Kidney epithelial cell (primary cell): Measurements from ENCODE around the gene WNT4. TPM values are rescaled to one million over a fixed set of nuclear protein-coding genes. Genes with fewer than 3 reads are reported as not detected.

Experiments used
- DNase-seq: peaks from one replicate; pipeline ENCODE4 v3.0.0-alpha.2; 2010; ENCODE audit warnings: low read depth
- H3K27me3 ChIP-seq: 2 replicates; pipeline ENCODE4 v1.6.0; 2011; ENCODE audit warnings: low read length; ENCODE audit not compliant: control insufficient read depth, insufficient read depth
- H3K36me3 ChIP-seq: 2 replicates; pipeline ENCODE4 v1.5.1; 2011; ENCODE audit warnings: low read length; ENCODE audit not compliant: control insufficient read depth, insufficient read depth
- H3K4me3 ChIP-seq: 2 replicates; pipeline ENCODE4 v1.5.1; 2011; ENCODE audit warnings: low read depth, mild to moderate bottlenecking, control low read depth, low read length
- CTCF ChIP-seq: IDR thresholded peaks from 2 replicates; pipeline ENCODE4 v1.5.1; 2011; ENCODE audit warnings: mild to moderate bottlenecking, moderate library complexity, low read length, control low read depth, inconsistent platforms; ENCODE audit not compliant: insufficient read depth, poor library complexity, severe bottlenecking
- total RNA-seq: library from RNA; depleted of rRNA; stranded (reverse); fragments of >200 nt; gene quantifications from 2 replicates; pipeline ENCODE4 v1.2.3, GENCODE V29; 2015

Gene WNT4
- total RNA-seq: 0.14 and 0.58 TPM in 2 replicates

- Histone ChIP-seq H3K4me3 (peak within 1 kb of the TSS; percentile 21), H3K27me3 (peaks cover 47% of the 10 kb centered on the region), H3K36me3 (no peaks in the 10 kb centered on the region)
- no peak for TF ChIP-seq CTCF
- no peak for DNase-seq
These were observed at the start of gene WNT4 for GRCh38 chr1:22143065-22144033. Gene WNT4 (minus strand): TSS chr1:22143097. CDS start chr1:22142922, 175 bp downstream.

GRCh38 chr1:22190731-22191130, 47.8 kb upstream of the WNT4 start:
- TF ChIP-seq CTCF: no peak
- H3K36me3 ChIP-seq: no peaks in the 10 kb centered on the region
- peaks cover 4% of the 10 kb centered on the region for H3K27me3 ChIP-seq
- DNase-seq: no peak
- no peak overlapping the region for H3K4me3 ChIP-seq

GRCh38 chr1:22190251-22190650, 47.4 kb upstream of the WNT4 start:
- no peak for TF ChIP-seq CTCF
- Histone ChIP-seq H3K27me3 (peaks cover 4% of the 10 kb centered on the region), H3K4me3 (no peak overlapping the region), H3K36me3 (no peaks in the 10 kb centered on the region)
- DNase-seq: no peak

- no peak for TF ChIP-seq CTCF
- no peak overlapping the region for H3K4me3 ChIP-seq
- no peak for DNase-seq
- no peaks in the 10 kb centered on the region for H3K36me3 ChIP-seq
- peaks cover 4% of the 10 kb centered on the region for H3K27me3 ChIP-seq
These were observed 46.7 kb upstream of the WNT4 start for GRCh38 chr1:22189619-22190018.

GRCh38 chr1:22188914-22189313, 46.0 kb upstream of the WNT4 start:
- Histone ChIP-seq H3K4me3 (no peak overlapping the region), H3K36me3 (no peaks in the 10 kb centered on the region), H3K27me3 (peaks cover 4% of the 10 kb centered on the region)
- no peak for DNase-seq
- TF ChIP-seq CTCF: no peak
